PC-9 (cell line): ENCODE measurements around the gene MBOAT2. TPM values are rescaled to one million over a fixed set of nuclear protein-coding genes. Genes with fewer than 3 reads are reported as not detected.

Source experiments
- BruUV-seq: library from RNA; stranded (reverse); fragments of 400-500 nt; replicated peaks from 2 replicates; lab custom pipeline; 2021; lab: Mats Ljungman, UMichigan
- CTCF ChIA-PET: fragments of 300-600 bp; sonication (Branson Sonifier 250); formaldehyde crosslinking; loops from one replicate; lab custom pipeline; 2022; ENCODE audit warnings: antibody characterized with exemption; lab: Charles Lee
- POLR2A ChIA-PET: fragments of 300-600 bp; sonication (Branson Sonifier 250); formaldehyde crosslinking; loops from one replicate; lab custom pipeline; 2022; ENCODE audit warnings: antibody characterized with exemption; ENCODE audit not compliant: unreplicated experiment; lab: Charles Lee
- DNase-seq, 2 experiments: peaks; one replicate each; pipeline versions ENCODE4 v3.0.0 to v3.0.0-alpha.2; 2015 to 2022; ENCODE audit warnings: mixed read lengths in 1 of 2
- H2AFZ ChIP-seq: fragments of 200-600 bp; sonication (generic); 2 replicates; pipeline ENCODE4 v1.8.1; 2017; ENCODE audit warnings: antibody characterized with exemption
- H3F3A ChIP-seq: fragments of 200-600 bp; sonication (generic); 2 replicates; pipeline ENCODE4 v1.8.1; 2017; ENCODE audit warnings: antibody characterized with exemption, mild to moderate bottlenecking, low read depth; ENCODE audit not compliant: insufficient read depth
- H3K27ac ChIP-seq: fragments of 200-600 bp; sonication (generic); 2 replicates; pipeline ENCODE4 v1.6.1; 2016; ENCODE audit warnings: mixed run types
- H3K27me3 ChIP-seq: fragments of 200-600 bp; sonication (generic); 2 replicates; pipeline ENCODE4 v1.6.1; 2016; ENCODE audit warnings: low read depth, mixed run types; ENCODE audit not compliant: insufficient read depth
- H3K36me3 ChIP-seq: fragments of 200-600 bp; sonication (generic); 2 replicates; pipeline ENCODE4 v1.6.1; 2016; ENCODE audit warnings: low read depth, mixed run types
- H3K4me1 ChIP-seq: fragments of 200-600 bp; sonication (generic); replicated peaks from 2 replicates; pipeline ENCODE4 v1.6.1; 2016; ENCODE audit warnings: mixed run types; ENCODE audit not compliant: insufficient read depth
- H3K4me2 ChIP-seq: fragments of 200-600 bp; sonication (generic); 2 replicates; pipeline ENCODE4 v1.6.1; 2017; ENCODE audit warnings: mixed run types
- H3K4me3 ChIP-seq: fragments of 200-600 bp; sonication (generic); 2 replicates; pipeline ENCODE4 v1.6.1; 2016; ENCODE audit warnings: mixed run types
- H3K79me2 ChIP-seq: fragments of 200-600 bp; sonication (generic); 2 replicates; pipeline ENCODE4 v1.6.1; 2017; ENCODE audit warnings: low read depth, mixed run types
- H3K9me2 ChIP-seq: fragments of 200-600 bp; sonication (generic); 2 replicates; pipeline ENCODE4 v1.8.1; 2017; ENCODE audit warnings: mild to moderate bottlenecking; ENCODE audit not compliant: insufficient read depth
- H3K9me3 ChIP-seq: fragments of 200-600 bp; sonication (generic); 2 replicates; pipeline ENCODE4 v1.8.1; 2016; ENCODE audit warnings: low read depth; ENCODE audit not compliant: insufficient read depth
- H4K20me1 ChIP-seq: fragments of 200-600 bp; sonication (generic); 2 replicates; pipeline ENCODE4 v1.8.1; 2017; ENCODE audit not compliant: insufficient read depth
- CTCF ChIP-seq: fragments of 200-600 bp; sonication (generic); conservative IDR thresholded peaks from 2 replicates; pipeline ENCODE4 v1.6.1; 2017; ENCODE audit warnings: mixed run types, antibody characterized with exemption, mild to moderate bottlenecking, moderate library complexity
- EZH2 ChIP-seq: fragments of 200-600 bp; sonication (generic); IDR thresholded peaks from 2 replicates; pipeline ENCODE4 v1.8.0; 2017; ENCODE audit warnings: antibody characterized with exemption, low read depth
- intact Hi-C: fragments of 100-400 bp; cut with micrococcal nuclease; formaldehyde crosslinking; loops from one replicate; pipeline ENCODE4 v1.10.0; 2022; ENCODE audit not compliant: unreplicated experiment
- total RNA-seq: library from RNA; stranded (reverse); gene quantifications from 2 replicates; pipeline ENCODE4 v1.2.3, GENCODE V29; 2021

Gene MBOAT2
- total RNA-seq, 1 experiment from 2014 or later: 57.7 TPM

DNA sequence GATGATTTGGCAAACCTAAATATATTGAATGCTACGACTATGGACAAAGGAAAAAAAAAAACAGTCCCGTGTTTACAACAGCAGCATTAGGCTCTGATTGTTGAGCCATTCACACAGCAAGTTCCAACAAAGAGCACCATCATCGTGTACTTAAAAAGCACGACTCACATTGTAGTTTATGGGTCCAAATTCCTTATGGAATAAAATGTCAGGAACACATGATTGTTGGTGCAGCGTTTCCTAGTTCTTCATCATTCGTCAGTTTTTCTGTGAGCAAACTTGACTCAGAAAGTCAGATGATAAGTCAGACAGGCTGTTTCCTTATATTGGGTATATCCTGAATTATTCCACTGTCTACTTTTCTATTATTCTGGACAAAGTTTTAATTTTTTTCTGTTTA is 156.1 kb downstream of the MBOAT2 start:
- Histone ChIP-seq H3F3A (no peaks in the 10 kb centered on the region), H3K9me2 (no peaks in the 10 kb centered on the region), H3K79me2 (no peaks in the 10 kb centered on the region), H3K4me3 (no peak overlapping the region), H3K9me3 (no peaks in the 10 kb centered on the region), H3K4me2 (no peak overlapping the region), H2AFZ (no peak overlapping the region), H3K27me3 (no peaks in the 10 kb centered on the region), H4K20me1 (no peaks in the 10 kb centered on the region), H3K36me3 (no peaks in the 10 kb centered on the region), H3K4me1 (no peaks in the 10 kb centered on the region), H3K27ac (no peak overlapping the region)
- ChIA-PET CTCF (interaction anchor here (0.6 kb wide), 1 partner anchor 562 kb away, joined by 3 read pairs; no protein-coding TSS in a partner anchor), POLR2A (no interaction called here)
- intact Hi-C loops: no loop called here
- no TSS peak for BruUV-seq
- no peak for TF ChIP-seq CTCF
- no peak for TF ChIP-seq EZH2
- no peak for DNase-seq

DNA sequence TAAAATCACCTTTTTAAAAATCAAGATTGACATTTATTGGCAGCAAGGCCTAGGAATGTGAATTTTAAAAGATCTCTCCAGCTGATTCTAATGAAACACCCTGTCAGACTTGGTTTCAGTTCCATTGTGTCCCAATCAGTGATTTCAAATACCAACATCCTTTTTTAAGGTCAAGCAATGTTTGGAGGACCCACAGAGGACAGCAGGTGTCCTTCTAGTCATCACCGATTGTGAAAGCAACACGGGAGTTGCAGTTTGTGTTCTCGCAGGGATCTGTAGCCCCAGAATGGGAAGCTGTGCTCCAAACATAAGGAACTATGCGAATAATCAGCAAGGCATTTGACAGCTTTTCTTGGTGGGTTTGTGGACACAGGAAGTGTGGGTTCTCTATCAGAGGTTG is 161.6 kb downstream of the MBOAT2 start:
- Histone ChIP-seq H3F3A (no peaks in the 10 kb centered on the region; the same call in 1 of the 2 replicates), H3K79me2 (0 out of 2 replicates have a peak, but pooled peaks cover under 1% of the 10 kb centered on the region), H3K36me3 (no peaks in the 10 kb centered on the region), H4K20me1 (no peaks in the 10 kb centered on the region), H3K9me2 (no peaks in the 10 kb centered on the region), H3K27ac (no peak overlapping the region), H2AFZ (no peak overlapping the region), H3K4me3 (no peak overlapping the region), H3K9me3 (no peaks in the 10 kb centered on the region), H3K27me3 (no peaks in the 10 kb centered on the region), H3K4me2 (no peak overlapping the region), H3K4me1 (peaks cover 4% of the 10 kb centered on the region)
- intact Hi-C loops: no loop called here
- ChIA-PET CTCF (no interaction called here), POLR2A (no interaction called here)
- TF ChIP-seq EZH2 (no peak), CTCF (no peak)
- no peak for DNase-seq
- BruUV-seq: no TSS peak

GRCh38 chr2:8840475-8841091 is 162.9 kb downstream of the MBOAT2 start:
- Histone ChIP-seq H3K27me3 (no peaks in the 10 kb centered on the region), H3K36me3 (no peaks in the 10 kb centered on the region), H2AFZ (no peak overlapping the region), H3K9me3 (no peaks in the 10 kb centered on the region), H3K9me2 (no peaks in the 10 kb centered on the region), H3K4me1 (peaks cover 13% of the 10 kb centered on the region), H3K4me2 (no peak overlapping the region), H4K20me1 (no peaks in the 10 kb centered on the region), H3K27ac (no peak overlapping the region), H3K4me3 (no peak overlapping the region), H3K79me2 (peaks cover 9% of the 10 kb centered on the region; the same call in 1 of the 2 replicates), H3F3A (no peaks in the 10 kb centered on the region; the same call in 1 of the 2 replicates)
- TF ChIP-seq CTCF: no peak
- TF ChIP-seq EZH2: no peak
- BruUV-seq: no TSS peak
- intact Hi-C loops: no loop called here
- POLR2A ChIA-PET: no interaction called here
- CTCF ChIA-PET: no interaction called here
- DNase-seq: no peak
